D721Med (cell line): Measurements from ENCODE around the gene PCSK1N.
"Not testable (repeated sequence)": the region's sequence is repeated elsewhere in the genome, so short reads cannot be mapped to it uniquely, and the experiment has no call there.

Source experiments
- DNase-seq: peaks from one replicate; pipeline ENCODE4 v3.0.0; 2011; ENCODE audit warnings: low spot score; ENCODE audit not compliant: insufficient read length
- FAIRE-seq: peaks from 2 replicates; lab custom pipeline; 2011; peaks lifted over from hg19 to GRCh38; lab: Jason Lieb, UNC
- TF ChIP-seq, protein P1 (sequence below): IDR thresholded peaks from 2 replicates; pipeline ENCODE4 v1.5.1; 2012; ENCODE audit warnings: mild to moderate bottlenecking, control low read depth; ENCODE audit not compliant: insufficient read depth; ENCODE audit errors: missing control alignments

PCSK1N gene, protein sequence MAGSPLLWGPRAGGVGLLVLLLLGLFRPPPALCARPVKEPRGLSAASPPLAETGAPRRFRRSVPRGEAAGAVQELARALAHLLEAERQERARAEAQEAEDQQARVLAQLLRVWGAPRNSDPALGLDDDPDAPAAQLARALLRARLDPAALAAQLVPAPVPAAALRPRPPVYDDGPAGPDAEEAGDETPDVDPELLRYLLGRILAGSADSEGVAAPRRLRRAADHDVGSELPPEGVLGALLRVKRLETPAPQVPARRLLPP

DNA sequence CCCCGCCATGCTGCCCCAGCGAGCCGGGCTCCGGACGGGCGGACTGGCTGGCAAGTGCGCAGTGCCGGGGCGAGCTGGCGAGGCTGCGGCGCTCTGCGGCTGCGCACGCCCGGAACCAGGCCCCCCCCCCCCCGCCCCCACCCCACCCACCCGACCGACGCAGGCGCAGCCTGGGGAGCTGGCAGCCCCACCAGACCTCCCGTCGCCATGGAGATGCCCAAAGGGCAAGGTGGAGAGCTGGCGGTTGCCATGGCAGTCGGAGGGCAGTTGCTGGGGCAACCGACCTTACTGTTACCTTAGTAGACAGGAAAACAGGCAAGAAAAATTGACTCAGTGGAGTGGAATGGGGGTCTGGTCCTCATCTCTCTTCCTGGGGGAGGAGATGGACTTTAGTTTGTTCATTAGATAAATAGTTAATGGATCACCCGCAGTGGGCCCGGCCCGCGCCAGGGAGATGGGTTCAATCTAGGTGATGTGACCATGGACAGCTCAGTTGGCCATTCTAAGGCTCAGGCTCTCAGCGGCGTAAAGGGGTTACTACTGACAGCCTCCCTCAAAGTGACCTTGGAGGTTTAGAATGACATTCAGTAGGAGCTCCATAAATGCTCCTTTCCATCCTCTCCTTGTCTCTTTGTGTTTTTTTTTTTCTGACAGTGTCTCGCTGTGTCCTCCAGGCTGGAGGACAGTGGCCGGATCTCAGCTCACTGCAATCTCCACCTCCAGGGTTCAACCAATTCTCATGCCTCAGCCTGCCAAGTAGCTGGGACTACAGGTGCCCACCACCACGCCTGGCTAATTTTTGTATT, at the start of gene PCSK1N:
Gene PCSK1N, minus strand, starts transcription at position 87 of the 806 bp plus-strand sequence. Its CDS starts 78 bp downstream, at position 9.
- TF ChIP-seq, protein P1, sequence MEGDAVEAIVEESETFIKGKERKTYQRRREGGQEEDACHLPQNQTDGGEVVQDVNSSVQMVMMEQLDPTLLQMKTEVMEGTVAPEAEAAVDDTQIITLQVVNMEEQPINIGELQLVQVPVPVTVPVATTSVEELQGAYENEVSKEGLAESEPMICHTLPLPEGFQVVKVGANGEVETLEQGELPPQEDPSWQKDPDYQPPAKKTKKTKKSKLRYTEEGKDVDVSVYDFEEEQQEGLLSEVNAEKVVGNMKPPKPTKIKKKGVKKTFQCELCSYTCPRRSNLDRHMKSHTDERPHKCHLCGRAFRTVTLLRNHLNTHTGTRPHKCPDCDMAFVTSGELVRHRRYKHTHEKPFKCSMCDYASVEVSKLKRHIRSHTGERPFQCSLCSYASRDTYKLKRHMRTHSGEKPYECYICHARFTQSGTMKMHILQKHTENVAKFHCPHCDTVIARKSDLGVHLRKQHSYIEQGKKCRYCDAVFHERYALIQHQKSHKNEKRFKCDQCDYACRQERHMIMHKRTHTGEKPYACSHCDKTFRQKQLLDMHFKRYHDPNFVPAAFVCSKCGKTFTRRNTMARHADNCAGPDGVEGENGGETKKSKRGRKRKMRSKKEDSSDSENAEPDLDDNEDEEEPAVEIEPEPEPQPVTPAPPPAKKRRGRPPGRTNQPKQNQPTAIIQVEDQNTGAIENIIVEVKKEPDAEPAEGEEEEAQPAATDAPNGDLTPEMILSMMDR, result no peak
- DNase-seq, result peak; percentile 71
- no peak for FAIRE-seq

DNA sequence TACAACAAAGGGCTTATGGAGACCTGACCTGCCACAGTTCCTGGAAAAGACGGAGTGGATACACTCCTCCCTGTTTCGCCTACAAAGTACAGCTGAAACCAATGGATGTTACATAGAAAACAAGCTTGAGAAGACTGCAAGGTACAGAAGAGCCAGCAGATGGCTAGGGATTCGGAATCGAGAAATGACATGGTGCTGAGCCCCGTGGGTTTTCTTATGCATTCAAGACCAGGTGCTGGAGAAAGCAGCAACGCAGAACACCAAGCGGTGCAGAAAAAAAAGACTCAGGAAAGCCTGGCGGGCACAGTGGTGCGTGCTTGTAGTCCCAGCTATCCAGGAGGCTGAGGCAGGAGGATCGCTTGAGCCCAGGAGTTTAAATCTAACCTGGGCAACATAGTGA, 48.3 kb upstream of the PCSK1N start:
- DNase-seq (no peak), FAIRE-seq (no peak)
- TF ChIP-seq, protein P1, result no peak

DNA sequence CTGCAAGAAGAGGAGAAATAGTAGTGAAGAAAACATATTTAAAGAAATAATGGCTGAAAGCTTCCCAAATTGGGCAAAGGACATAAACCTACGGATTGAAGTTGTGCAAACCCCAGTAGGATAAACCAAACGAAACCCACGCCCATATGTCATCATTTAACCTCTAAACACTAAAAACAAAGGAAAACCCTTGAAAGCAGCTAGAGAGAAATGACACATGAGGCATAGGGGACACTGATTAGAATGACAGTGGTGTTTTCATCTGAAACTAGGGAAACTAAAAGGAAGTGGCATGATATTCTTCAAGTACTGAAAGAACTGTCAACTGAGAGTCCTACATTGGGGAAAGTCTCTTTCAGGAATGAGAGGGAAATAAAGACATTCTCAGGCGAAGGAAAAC, 41.5 kb upstream of the PCSK1N start:
- DNase-seq, FAIRE-seq: not testable (repeated sequence)

DNA sequence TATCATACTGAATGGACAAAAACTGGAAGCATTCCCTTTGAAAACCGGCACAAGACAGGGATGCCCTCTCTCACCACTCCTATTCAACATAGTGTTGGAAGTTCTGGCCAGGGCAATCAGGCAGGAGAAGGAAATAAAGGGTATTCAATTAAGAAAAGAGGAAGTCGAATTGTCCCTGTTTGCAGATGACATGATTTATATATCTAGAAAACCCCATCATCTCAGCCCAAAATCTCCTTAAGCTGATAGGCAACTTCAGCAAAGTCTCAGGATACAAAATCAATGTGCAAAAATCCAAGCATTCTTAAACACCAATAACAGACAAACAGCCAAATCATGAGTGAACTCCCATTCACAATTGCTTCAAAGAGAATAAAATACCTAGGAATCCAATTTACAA, 36.6 kb upstream of the PCSK1N start:
- DNase-seq, FAIRE-seq: not testable (repeated sequence)

DNA sequence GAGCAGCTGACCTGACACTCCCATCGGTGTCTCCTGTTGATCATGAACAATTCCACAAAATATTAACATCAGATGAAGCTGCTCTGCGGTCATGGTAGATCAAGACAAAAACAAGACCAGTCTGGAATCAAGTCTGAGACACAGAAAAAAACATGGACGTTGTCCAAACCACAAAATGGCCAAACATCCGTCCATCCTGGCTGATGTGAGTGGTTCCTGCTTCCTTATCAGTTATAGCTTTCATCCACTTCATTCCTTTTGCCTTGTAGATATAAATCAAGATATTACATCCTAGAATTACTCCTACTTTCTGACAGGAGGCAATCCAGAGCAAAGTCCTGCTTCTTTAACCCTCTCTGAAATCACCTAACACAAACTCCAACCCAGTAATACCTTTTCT, 28.8 kb upstream of the PCSK1N start:
- TF ChIP-seq, protein P1, result no peak
- FAIRE-seq, result no peak
- DNase-seq, result no peak

DNA sequence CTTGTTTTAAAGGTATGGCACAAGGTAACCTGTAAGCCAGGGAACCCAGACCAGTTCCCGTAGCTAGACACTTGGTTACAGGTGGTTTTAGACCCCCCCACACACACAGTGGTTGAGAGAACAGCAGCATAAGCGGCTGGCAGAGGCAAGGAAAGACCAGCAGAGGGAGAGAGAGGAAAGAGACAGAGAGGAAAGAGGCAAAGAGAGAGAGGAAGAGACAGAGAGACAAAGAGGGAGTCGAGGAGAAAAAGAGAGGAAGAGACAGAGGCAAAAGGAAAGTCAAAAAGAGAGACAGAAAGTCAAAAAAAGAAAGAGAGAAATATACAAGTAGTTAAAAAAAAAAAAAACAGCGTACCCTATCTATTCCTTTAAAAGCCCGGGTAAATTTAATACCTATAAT, 19.5 kb upstream of the PCSK1N start:
- DNase-seq (no peak), FAIRE-seq (no peak)

DNA sequence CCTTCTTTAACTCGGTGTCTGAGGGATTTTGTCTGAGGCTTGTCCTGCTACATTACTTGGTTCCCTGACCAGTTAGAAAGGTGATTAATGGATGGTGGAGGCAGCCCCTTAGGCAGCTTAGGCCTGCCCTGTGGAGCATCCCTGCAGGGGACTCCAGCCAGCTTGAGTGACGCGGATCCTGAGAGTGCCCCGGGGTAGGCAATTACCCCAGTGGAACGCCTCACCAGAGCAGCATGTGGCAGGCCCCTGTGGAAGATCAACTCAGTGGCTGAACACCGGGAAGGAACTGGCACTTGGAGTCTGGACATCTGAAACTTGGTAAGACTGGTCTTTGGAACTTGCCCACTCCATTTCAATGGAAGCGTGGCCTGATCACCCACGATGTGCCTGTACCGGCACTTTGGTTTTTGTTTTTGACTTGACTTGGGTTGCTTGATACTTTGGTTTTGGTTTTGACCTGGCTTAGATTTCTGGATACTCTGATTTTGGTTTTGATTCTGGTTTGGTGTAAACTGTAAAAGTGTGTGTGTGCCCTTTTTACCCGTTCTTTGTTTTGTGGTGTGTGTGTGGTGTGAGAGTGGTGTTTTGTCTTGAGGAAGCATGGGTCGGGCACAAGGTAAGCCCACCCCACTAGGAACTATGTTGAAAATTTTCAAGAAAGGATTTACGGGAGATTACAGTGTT, 18.9 kb upstream of the PCSK1N start:
- DNase-seq, FAIRE-seq: not testable (repeated sequence)

More for the DNA sequence above, 19.5 kb upstream of the PCSK1N start:
- TF ChIP-seq, protein P1, result peak; percentile 5

DNA sequence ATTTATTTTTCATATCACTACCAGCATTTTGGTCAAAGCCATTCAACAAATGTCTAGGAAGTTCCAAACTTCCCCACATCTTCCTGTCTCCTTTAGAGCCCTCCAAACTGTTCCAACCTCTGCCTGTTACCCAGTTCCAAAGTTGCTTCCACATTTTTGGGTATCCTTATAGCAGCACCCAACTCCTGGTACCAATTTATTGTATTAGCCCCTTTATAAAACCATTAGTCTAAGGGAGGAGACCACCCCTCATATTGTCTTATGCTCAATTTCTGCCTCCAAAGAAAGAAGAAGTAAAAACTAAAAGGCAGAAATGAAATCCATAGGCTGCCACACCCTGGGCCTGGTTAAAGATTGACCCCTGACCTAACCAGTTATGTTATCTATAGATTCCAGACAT, 18.1 kb upstream of the PCSK1N start:
- not testable (repeated sequence) for FAIRE-seq, DNase-seq

DNA sequence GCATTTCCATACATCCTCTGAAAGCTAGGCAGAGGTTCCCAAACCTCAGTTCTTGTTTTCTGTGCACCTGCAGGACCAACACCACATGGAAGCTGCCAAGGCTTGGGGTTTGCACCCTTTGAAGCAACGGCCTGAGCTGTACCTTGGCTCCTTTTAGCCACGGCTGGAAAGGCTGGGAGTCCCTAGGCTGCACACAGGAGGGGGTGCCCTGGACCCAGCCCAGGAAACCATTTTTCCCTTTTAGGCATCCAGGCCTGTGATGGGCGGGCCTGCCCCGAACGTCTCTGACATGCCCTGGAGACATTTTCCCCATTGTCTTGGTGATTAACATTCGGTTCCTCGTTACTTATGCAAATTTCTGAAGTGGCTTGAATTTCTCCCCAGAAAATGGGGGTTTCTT, 17.4 kb upstream of the PCSK1N start:
- TF ChIP-seq, protein P1, result no peak
- DNase-seq (no peak), FAIRE-seq (no peak)
